Measurements from ENCODE around the gene CDYL2.

Gene CDYL2

DNA sequence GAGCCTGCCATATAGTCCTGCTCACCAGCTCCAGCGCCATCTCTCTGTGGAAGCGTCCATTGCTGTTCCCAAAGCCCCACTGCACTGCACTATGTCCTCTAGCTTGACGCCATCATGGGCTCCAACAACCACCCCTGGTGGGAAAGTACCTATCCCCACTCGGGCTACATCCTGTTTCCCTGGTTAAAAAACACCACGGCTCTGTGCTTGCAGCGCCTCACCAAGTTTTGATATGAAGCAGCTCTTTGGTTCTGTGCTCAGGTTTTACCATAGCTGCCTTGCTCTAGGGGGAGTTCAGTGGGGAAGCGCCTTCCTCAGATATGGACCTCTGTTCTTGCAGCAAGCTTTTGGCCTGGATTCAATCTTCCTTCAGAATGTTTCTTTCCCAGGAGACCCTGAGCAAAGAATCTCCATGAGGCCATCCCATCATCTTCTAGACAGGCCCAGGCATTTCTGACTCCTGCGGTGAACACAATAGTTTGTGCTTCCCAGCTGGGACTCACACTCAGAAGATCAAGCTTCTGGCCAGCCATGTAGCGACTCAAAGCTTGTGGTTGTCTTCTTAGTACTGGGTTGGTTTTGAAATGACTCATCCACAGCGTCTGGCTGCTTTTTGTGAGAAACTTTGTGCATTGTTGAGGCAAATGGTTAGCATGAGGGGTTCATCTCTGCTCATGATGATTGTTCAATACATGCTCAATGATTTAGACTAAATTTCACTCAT, 224.1 kb downstream of the CDYL2 start:
- no peaks in the 10 kb centered on the region for H3K36me3 ChIP-seq (ENCODE audit: control insufficient read depth, insufficient read depth, low read length)
- no peak overlapping the region for H2BK5ac ChIP-seq (ENCODE audit: low read length)
- no peaks in the 10 kb centered on the region for H3K79me1 ChIP-seq (ENCODE audit: low read length)
- no peak overlapping the region for H3K18ac ChIP-seq (ENCODE audit: low read length)
- no CpG with 5 or more reads among the region's 10 CpGs for whole genome bisulfite sequencing (ENCODE audit: extremely low coverage, insufficient coverage, low lambda C conversion rate)
- no peak overlapping the region for H4K5ac ChIP-seq (ENCODE audit: low read length)
- H3K4ac ChIP-seq (ENCODE audit: low read depth, low read length) = no peak overlapping the region
- H2BK120ac ChIP-seq (ENCODE audit: low read depth, low read length) = no peak overlapping the region
- no peak overlapping the region for H3K27ac ChIP-seq (ENCODE audit: low read depth, low read length)
- no peak overlapping the region for H3K4me3 ChIP-seq (ENCODE audit: low read length)
- no peak overlapping the region for H3K56ac ChIP-seq (ENCODE audit: low read length)
- H3K79me2 ChIP-seq (ENCODE audit: control insufficient read depth, insufficient read depth, low read length) = no peaks in the 10 kb centered on the region
- H3K27me3 ChIP-seq (ENCODE audit: insufficient read depth, low read length, poor library complexity) = no peaks in the 10 kb centered on the region
- H2AK5ac ChIP-seq (ENCODE audit: low read length) = no peak overlapping the region
- no peak for DNase-seq
- no peak overlapping the region for H3K4me2 ChIP-seq (ENCODE audit: low read length)
- H2BK15ac ChIP-seq (replicated peaks; ENCODE audit: low read depth) = no peak overlapping the region
- no peaks in the 10 kb centered on the region for H3K4me1 ChIP-seq (ENCODE audit: control insufficient read depth, low read depth, low read length)
- no peak overlapping the region for H3K9ac ChIP-seq (ENCODE audit: low read length)
- H3K23ac ChIP-seq (ENCODE audit: low read length) = no peak overlapping the region
- H4K8ac ChIP-seq (ENCODE audit: low read depth, low read length) = no peak overlapping the region

- Histone ChIP-seq H2BK15ac (replicated peaks; ENCODE audit: low read depth) (no peak overlapping the region), H3K27me3 (ENCODE audit: insufficient read depth, low read length, poor library complexity) (no peaks in the 10 kb centered on the region), H3K79me1 (ENCODE audit: low read length) (no peaks in the 10 kb centered on the region), H3K4me2 (ENCODE audit: low read length) (no peak overlapping the region), H3K56ac (ENCODE audit: low read length) (no peak overlapping the region), H3K4ac (ENCODE audit: low read depth, low read length) (no peak overlapping the region), H3K36me3 (ENCODE audit: control insufficient read depth, insufficient read depth, low read length) (no peaks in the 10 kb centered on the region), H3K23ac (ENCODE audit: low read length) (no peak overlapping the region), H2BK120ac (ENCODE audit: low read depth, low read length) (no peak overlapping the region), H2BK5ac (ENCODE audit: low read length) (no peak overlapping the region), H3K9ac (ENCODE audit: low read length) (no peak overlapping the region), H4K5ac (ENCODE audit: low read length) (no peak overlapping the region), H3K18ac (ENCODE audit: low read length) (no peak overlapping the region), H3K79me2 (ENCODE audit: control insufficient read depth, insufficient read depth, low read length) (no peaks in the 10 kb centered on the region), H3K4me3 (ENCODE audit: low read length) (no peak overlapping the region), H3K4me1 (ENCODE audit: control insufficient read depth, low read depth, low read length) (no peaks in the 10 kb centered on the region), H2AK5ac (ENCODE audit: low read length) (no peak overlapping the region), H3K27ac (ENCODE audit: low read depth, low read length) (no peak overlapping the region), H4K8ac (ENCODE audit: low read depth, low read length) (no peak overlapping the region)
- no peak for DNase-seq
- WGBS (ENCODE audit: extremely low coverage, insufficient coverage, low lambda C conversion rate) = no CpG with 5 or more reads among the region's 11 CpGs
These were observed 226.7 kb downstream of the CDYL2 start for GRCh38 chr16:80577485-80578280.

GRCh38 chr16:80576343-80576912, 228.0 kb downstream of the CDYL2 start:
- Histone ChIP-seq H3K36me3 (ENCODE audit: control insufficient read depth, insufficient read depth, low read length) (no peaks in the 10 kb centered on the region), H3K4ac (ENCODE audit: low read depth, low read length) (no peak overlapping the region), H2AK5ac (ENCODE audit: low read length) (no peak overlapping the region), H3K4me2 (ENCODE audit: low read length) (no peak overlapping the region), H2BK120ac (ENCODE audit: low read depth, low read length) (no peak overlapping the region), H3K27me3 (ENCODE audit: insufficient read depth, low read length, poor library complexity) (no peaks in the 10 kb centered on the region), H3K56ac (ENCODE audit: low read length) (no peak overlapping the region), H3K79me1 (ENCODE audit: low read length) (no peaks in the 10 kb centered on the region), H3K4me1 (ENCODE audit: control insufficient read depth, low read depth, low read length) (no peaks in the 10 kb centered on the region), H4K8ac (ENCODE audit: low read depth, low read length) (no peak overlapping the region), H3K9ac (ENCODE audit: low read length) (no peak overlapping the region), H2BK5ac (ENCODE audit: low read length) (no peak overlapping the region), H4K5ac (ENCODE audit: low read length) (no peak overlapping the region), H3K23ac (ENCODE audit: low read length) (no peak overlapping the region), H3K4me3 (ENCODE audit: low read length) (no peak overlapping the region), H3K79me2 (ENCODE audit: control insufficient read depth, insufficient read depth, low read length) (no peaks in the 10 kb centered on the region), H3K18ac (ENCODE audit: low read length) (no peak overlapping the region), H2BK15ac (replicated peaks; ENCODE audit: low read depth) (no peak overlapping the region), H3K27ac (ENCODE audit: low read depth, low read length) (no peak overlapping the region)
- no CpG with 5 or more reads among the region's 1 CpG for WGBS (ENCODE audit: extremely low coverage, insufficient coverage, low lambda C conversion rate)
- DNase-seq = no peak

- Histone ChIP-seq H3K9ac (ENCODE audit: low read length) (no peak overlapping the region), H4K8ac (ENCODE audit: low read depth, low read length) (no peak overlapping the region), H3K27me3 (ENCODE audit: insufficient read depth, low read length, poor library complexity) (no peaks in the 10 kb centered on the region), H3K79me2 (ENCODE audit: control insufficient read depth, insufficient read depth, low read length) (no peaks in the 10 kb centered on the region), H2BK5ac (ENCODE audit: low read length) (no peak overlapping the region), H3K79me1 (ENCODE audit: low read length) (no peaks in the 10 kb centered on the region), H3K4ac (ENCODE audit: low read depth, low read length) (no peak overlapping the region), H2AK5ac (ENCODE audit: low read length) (no peak overlapping the region), H3K4me3 (ENCODE audit: low read length) (no peak overlapping the region), H2BK120ac (ENCODE audit: low read depth, low read length) (no peak overlapping the region), H3K18ac (ENCODE audit: low read length) (no peak overlapping the region), H3K4me2 (ENCODE audit: low read length) (no peak overlapping the region), H3K36me3 (ENCODE audit: control insufficient read depth, insufficient read depth, low read length) (no peaks in the 10 kb centered on the region), H2BK15ac (replicated peaks; ENCODE audit: low read depth) (no peak overlapping the region), H3K27ac (ENCODE audit: low read depth, low read length) (no peak overlapping the region), H3K56ac (ENCODE audit: low read length) (no peak overlapping the region), H4K5ac (ENCODE audit: low read length) (no peak overlapping the region), H3K4me1 (ENCODE audit: control insufficient read depth, low read depth, low read length) (no peaks in the 10 kb centered on the region), H3K23ac (ENCODE audit: low read length) (no peak overlapping the region)
- WGBS (ENCODE audit: extremely low coverage, insufficient coverage, low lambda C conversion rate) = no CpG with 5 or more reads among the region's 6 CpGs
- no peak for DNase-seq
These were observed 230.7 kb downstream of the CDYL2 start for GRCh38 chr16:80573700-80574120.

GRCh38 chr16:80570106-80570478, 234.3 kb downstream of the CDYL2 start:
- Histone ChIP-seq H2AK5ac (ENCODE audit: low read length) (no peak overlapping the region), H2BK120ac (ENCODE audit: low read depth, low read length) (no peak overlapping the region), H4K5ac (ENCODE audit: low read length) (no peak overlapping the region), H3K79me2 (ENCODE audit: control insufficient read depth, insufficient read depth, low read length) (no peaks in the 10 kb centered on the region), H3K27me3 (ENCODE audit: insufficient read depth, low read length, poor library complexity) (no peaks in the 10 kb centered on the region), H3K79me1 (ENCODE audit: low read length) (no peaks in the 10 kb centered on the region), H4K8ac (ENCODE audit: low read depth, low read length) (no peak overlapping the region), H3K18ac (ENCODE audit: low read length) (no peak overlapping the region), H2BK5ac (ENCODE audit: low read length) (no peak overlapping the region), H3K9ac (ENCODE audit: low read length) (no peak overlapping the region), H2BK15ac (replicated peaks; ENCODE audit: low read depth) (no peak overlapping the region), H3K4me2 (ENCODE audit: low read length) (no peak overlapping the region), H3K36me3 (ENCODE audit: control insufficient read depth, insufficient read depth, low read length) (no peaks in the 10 kb centered on the region), H3K23ac (ENCODE audit: low read length) (no peak overlapping the region), H3K4me1 (ENCODE audit: control insufficient read depth, low read depth, low read length) (no peaks in the 10 kb centered on the region), H3K4me3 (ENCODE audit: low read length) (no peak overlapping the region), H3K27ac (ENCODE audit: low read depth, low read length) (no peak overlapping the region), H3K4ac (ENCODE audit: low read depth, low read length) (no peak overlapping the region), H3K56ac (ENCODE audit: low read length) (no peak overlapping the region)
- DNase-seq = no peak
- no CpG with 5 or more reads among the region's 6 CpGs for WGBS (ENCODE audit: extremely low coverage, insufficient coverage, low lambda C conversion rate)

Measured in mesendoderm (in vitro differentiated cells).